HG02588 (cell line): Measurements from ENCODE around the gene OR8A1.
"Not testable (repeated sequence)": the region's sequence is repeated elsewhere in the genome, so short reads cannot be mapped to it uniquely, and the experiment has no call there.

Source experiments
- ATAC-seq: cut with Tn5 transposase; IDR thresholded peaks from one replicate; pipeline ENCODE4 v1.9.1; 2021; ENCODE audit warnings: mild to moderate bottlenecking, moderate library complexity; ENCODE audit not compliant: unreplicated experiment

Gene OR8A1

GRCh38 chr11:124591430-124591829 is 21.6 kb downstream of the OR8A1 start:
- ATAC-seq, result no peak

GRCh38 chr11:124592627-124593026 is 22.8 kb downstream of the OR8A1 start:
- ATAC-seq, result no peak

- ATAC-seq, result no peak
These were observed 25.5 kb downstream of the OR8A1 start for GRCh38 chr11:124595302-124595701.

DNA sequence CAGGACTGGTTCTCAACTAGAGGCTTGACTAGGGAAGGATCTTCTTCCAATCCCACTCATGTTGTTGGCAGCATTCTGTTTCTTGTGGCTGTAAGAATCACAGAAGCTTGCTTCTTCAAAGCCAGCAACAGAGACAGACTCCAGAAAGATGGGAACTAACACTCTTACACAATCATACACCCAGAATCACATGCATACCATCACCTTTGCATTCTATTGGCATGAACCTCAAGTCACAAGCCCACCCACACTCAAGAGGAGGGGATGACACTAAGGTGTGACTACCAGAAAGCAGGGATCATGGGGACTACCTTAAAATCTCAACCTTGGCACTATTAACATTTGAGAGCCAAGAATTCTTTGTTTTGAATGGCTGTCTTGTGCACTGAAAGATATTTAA is 27.8 kb downstream of the OR8A1 start:
- ATAC-seq, result no peak

- no peak for ATAC-seq
These were observed 31.0 kb downstream of the OR8A1 start for GRCh38 chr11:124600621-124601320.

- ATAC-seq, result no peak
These were observed 32.4 kb downstream of the OR8A1 start for GRCh38 chr11:124602193-124602592.

GRCh38 chr11:124602723-124603122 is 32.9 kb downstream of the OR8A1 start:
- not testable (repeated sequence) for ATAC-seq

GRCh38 chr11:124605719-124606118 is 35.9 kb downstream of the OR8A1 start:
- ATAC-seq, result no peak

DNA sequence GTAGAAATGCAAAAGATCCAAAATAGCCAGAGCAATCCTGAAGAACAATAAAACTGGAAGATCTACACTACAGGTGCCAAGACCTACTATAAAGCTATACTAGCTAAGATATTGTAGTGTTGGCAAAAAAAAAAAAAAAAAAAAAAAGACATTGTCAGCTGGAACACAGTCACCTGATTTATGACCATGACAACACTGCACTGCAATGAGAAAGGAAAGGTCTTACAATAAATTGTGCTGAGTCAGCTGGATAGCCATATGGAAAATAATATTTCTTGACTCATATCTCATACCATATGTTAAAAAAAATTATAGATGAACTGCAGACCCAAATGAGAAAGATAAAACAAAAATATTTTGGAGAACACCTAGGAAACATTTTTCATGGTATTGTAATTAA is 38.4 kb downstream of the OR8A1 start:
- no peak for ATAC-seq

DNA sequence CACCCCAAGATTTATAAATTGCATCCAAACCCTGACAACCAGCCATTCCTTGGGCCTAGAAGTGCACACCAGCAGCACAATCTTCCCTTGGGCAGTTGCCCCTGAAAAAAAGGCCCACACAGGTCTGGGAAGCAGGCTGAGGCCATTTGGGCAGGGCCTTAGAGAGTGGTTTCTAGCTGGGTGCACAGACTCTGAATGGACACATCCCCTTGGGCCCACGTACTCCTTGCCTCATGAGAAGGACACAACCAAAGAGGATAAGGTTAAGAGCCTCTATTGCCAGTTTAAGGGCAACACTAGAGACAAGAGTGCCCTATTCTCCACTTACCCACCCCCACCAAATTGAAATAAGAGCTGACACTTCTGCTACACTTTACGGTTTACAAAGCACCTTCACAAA is 40.5 kb downstream of the OR8A1 start:
- ATAC-seq, result no peak

DNA sequence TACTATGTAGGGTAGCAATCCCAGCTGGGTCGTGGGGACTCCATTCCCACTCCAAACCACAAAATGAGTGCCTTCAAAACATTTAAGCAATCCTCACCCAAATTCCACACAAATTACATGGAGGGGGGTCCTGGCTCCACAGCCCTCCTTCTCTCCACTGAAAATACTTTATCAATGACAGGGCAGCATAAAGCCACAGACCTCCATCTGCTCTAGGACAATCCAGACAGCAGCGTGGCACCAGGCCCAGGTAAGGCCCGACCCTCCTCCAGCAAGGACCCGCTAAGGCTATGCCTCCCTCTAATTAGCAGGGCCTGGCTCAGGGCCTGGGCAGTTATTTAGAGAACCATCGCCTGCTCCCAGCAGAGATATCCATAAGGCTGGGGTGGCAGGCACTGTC is 41.3 kb downstream of the OR8A1 start, which contains the start of gene PANX3:
TSS of gene PANX3 (plus strand) at position 365 of the 400 bp plus-strand sequence. CDS start 129 bp downstream, outside the sequence.
- no peak for ATAC-seq

DNA sequence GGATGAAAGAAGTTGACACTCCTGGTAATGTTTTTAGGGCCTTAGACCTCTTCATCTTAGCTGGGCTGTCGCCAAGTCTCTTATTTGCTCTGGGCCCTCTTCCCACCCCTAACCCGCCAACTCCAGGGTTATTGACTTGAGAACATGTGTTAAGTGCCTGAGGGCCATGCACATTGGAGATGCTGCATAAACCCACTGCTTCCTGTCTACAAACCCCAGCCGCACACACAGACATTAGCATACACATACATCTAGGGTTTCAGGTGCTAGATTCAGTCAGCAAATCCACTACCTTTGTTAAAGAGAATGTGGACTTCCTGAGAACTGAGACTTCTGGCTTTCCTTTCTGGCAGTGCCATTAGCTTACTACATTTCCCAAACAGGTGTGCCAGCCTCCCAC is 42.2 kb downstream of the OR8A1 start:
- ATAC-seq, result no peak

DNA sequence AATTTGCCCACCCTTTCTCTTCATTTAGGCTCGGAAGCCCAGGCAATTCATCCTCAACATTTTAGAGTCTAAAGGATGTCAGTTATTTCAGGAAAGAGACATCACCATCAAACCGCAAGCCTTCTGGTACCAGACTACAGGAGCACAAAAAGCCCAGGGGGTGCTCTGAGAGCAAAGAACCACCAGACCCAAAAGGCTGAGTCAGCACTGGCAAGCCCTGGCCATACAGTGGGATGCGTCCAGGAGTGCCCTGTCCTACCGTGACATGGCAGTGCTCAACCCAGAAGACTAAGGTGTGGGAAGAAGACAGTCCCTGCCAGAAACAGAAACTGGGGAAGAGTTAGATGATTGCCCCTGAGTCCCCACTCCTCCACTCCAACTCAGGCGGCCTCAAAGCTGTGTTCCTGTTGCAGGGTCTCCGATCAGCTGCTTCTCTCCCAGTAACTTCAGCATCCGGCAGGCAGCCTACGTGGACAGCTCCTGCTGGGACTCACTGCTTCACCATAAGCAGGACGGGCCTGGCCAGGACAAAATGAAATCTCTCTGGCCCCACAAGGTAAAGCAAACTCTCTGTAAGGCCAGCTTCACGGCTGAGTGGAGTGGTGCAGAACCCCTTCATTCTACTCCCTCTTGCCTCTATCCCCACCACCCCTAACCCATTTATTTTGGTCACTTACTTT is 42.9 kb downstream of the OR8A1 start:
- no peak for ATAC-seq

- no peak for ATAC-seq
These were observed 49.1 kb downstream of the OR8A1 start for GRCh38 chr11:124618863-124619262.
